HG03378 (cell line): ENCODE measurements around the gene POM121L2.

Experiments
- ATAC-seq: cut with Tn5 transposase; IDR thresholded peaks from one replicate; pipeline ENCODE4 v1.9.1; 2021; ENCODE audit warnings: mild to moderate bottlenecking, moderate library complexity; ENCODE audit not compliant: unreplicated experiment

POM121L2 gene

GRCh38 chr6:27260836-27261375, 51.2 kb downstream of the POM121L2 start:
- no peak for ATAC-seq

- ATAC-seq, result no peak
Measured at GRCh38 chr6:27260369-27260768, 51.7 kb downstream of the POM121L2 start.
